HG02642 (cell line): ENCODE results near the gene HSDL2.

Experiments
- ATAC-seq: cut with Tn5 transposase; IDR thresholded peaks from one replicate; pipeline ENCODE4 v1.9.1; 2021; ENCODE audit warnings: mild to moderate bottlenecking; ENCODE audit not compliant: unreplicated experiment, poor library complexity

HSDL2 gene

GRCh38 chr9:112443636-112444035 lies 63.7 kb downstream of the HSDL2 start:
- no peak for ATAC-seq

DNA sequence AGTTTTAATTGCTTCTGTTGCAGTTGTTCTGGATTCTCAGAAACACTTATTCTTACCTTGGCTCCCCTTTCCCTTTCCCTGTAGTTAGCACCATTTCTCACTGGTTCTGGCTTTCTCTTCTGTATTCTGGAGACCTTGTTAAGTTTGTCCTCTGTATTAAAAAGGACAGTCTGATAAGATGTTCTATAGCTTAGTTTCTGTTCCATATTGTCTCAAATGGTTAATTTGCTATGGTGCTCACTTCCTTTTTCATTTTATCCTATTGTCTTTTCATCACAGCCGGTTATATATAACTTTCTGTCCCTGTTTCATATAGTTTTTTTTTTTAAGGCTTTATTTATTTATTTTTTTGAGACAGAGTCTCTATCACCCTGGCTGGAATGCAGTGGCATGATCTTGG lies 65.3 kb downstream of the HSDL2 start:
- ATAC-seq: no peak

DNA sequence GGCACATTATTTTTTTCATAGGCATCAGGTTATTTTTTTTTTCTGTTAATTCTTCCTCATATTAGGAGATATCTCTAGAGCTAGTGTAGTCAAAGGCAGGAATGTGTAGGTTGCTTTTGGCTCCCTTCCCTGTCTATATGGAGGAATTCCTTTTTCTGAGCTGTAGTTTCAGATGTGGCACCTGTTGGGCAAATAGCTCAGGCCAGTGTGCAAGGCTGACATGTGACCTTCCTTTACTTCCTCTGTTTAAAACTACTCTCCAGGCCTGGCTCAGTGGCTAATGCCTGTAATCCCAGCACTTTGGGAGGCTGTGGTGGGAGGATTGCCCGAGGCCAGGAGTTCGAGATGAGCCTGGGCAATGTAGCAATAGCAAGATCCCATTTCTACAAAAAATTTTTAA lies 66.2 kb downstream of the HSDL2 start:
- no peak for ATAC-seq

DNA sequence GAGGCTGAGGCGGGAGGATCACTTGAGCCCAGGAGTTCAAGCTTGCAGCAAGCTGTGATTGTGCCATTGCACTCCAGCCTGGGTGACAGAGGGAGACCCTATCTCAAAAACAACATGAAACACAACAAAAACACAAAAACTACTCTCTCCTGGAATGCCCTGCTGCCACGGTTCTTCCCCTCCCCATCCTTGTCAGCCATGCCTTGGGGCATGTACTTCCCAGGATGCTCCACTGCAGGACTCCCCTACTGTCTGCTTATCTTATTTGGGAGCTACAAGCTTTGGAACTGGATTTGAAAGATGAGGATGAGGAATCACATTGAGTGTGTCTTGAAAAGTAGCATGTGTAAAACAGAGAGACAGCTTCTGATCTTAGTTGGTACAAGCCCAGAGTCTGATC lies 66.6 kb downstream of the HSDL2 start:
- no peak for ATAC-seq

- ATAC-seq: no peak
These were observed 67.4 kb downstream of the HSDL2 start for GRCh38 chr9:112447283-112447761.

DNA sequence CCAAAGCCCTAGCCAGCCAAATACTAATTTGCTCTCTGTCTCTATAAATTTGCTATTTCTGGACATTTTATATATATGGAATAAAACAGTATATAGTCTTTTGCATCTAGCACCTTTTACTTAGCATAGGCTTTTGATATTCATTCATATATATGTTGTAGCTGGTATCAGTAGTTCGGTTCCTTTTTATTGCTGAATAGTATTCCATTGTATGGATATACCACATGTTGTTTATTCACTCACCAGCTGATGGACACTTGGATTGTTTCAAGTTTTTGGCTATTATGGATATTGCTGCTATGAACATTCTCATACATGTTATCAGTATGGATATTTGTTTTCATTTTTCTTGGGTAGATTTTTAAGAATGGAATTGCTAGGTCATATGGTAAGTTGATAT lies 82.9 kb downstream of the HSDL2 start:
- ATAC-seq: no peak

DNA sequence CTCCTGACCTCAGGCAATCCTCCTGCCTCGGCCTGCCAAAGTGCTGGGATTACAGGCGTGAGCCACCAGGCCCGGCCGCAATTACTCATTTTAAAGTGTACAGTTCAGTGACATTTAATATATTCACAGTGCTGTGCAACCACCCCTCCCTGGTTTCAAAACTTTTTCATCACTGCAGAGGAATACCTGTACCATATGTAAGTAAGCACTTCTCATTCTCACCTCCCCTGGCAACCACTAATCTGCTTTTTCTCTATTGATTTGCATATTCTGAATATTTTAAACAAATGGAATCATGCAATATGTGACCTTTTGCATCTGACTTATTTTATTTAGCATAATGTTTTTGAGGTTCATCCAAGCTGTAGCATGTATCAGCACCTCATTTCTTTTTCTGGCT lies 85.4 kb downstream of the HSDL2 start:
- no peak for ATAC-seq

GRCh38 chr9:112472996-112473395 lies 93.1 kb downstream of the HSDL2 start:
- no peak for ATAC-seq

DNA sequence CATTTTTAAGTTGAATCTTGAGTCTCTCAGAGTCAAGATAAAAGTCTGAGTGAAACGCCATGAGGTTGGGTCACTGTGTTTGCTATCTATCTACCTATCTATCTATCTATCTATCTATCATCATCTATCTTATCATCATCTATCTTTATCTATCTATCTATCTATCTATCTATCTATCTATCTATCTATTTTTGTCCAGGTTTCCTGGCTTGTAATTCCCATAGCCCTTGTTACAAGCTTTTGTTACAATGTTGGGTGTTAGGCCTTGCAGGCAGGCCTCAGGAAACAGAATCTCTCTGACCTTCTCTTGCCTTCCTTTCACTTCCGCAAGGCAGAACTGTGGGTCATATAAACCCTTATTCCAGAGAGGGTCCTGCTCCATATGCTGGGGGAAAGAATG lies 94.1 kb downstream of the HSDL2 start:
- no peak for ATAC-seq

DNA sequence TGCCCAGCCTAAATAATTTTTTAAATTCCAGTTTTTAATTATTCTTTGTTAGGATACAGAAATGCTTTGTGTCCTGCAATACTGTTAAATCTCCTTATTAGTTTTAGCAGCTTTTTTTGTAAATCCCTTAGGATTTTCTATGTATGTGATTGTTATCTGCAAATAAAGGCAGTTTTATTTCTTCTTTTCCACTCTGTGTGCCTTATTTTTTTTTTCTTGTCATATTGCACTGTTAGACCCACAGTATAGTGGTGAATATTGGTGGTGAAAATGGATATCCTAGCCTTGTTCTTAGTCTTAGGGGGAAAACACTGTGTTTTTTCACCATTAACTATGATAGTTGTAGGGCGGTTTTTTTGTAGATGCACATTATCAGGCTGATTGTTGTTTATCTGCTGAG lies 95.4 kb downstream of the HSDL2 start:
- ATAC-seq: no peak

- ATAC-seq: no peak
These were observed 97.4 kb downstream of the HSDL2 start for GRCh38 chr9:112477330-112477729.

GRCh38 chr9:112479221-112479620 lies 99.3 kb downstream of the HSDL2 start:
- ATAC-seq: no peak

- ATAC-seq: no peak
These were observed 104.7 kb downstream of the HSDL2 start for GRCh38 chr9:112484607-112485006.

GRCh38 chr9:112485574-112485973 lies 105.7 kb downstream of the HSDL2 start:
- no peak for ATAC-seq

GRCh38 chr9:112486221-112487007 lies 106.5 kb downstream of the HSDL2 start, which contains the start of gene KIAA1958:
KIAA1958 (plus strand) TSS chr9:112486827; CDS start chr9:112574081, 87,254 bp downstream.
- ATAC-seq: peak; percentile 93

- peak; percentile 58 for ATAC-seq
These were observed 107.3 kb downstream of the HSDL2 start for GRCh38 chr9:112487008-112487798.

- ATAC-seq: no peak
These were observed 108.0 kb downstream of the HSDL2 start for GRCh38 chr9:112487799-112488340.

GRCh38 chr9:112489039-112489546 lies 109.2 kb downstream of the HSDL2 start:
- no peak for ATAC-seq

- no peak for ATAC-seq
These were observed 110.2 kb downstream of the HSDL2 start for GRCh38 chr9:112489876-112490666.
